Measurements from ENCODE around the gene PRAF2. TPM values are rescaled to one million over a fixed set of nuclear protein-coding genes. Genes with fewer than 3 reads are reported as not detected.

The PRAF2 gene
- polyA plus RNA-seq, 4 donors = 1.3 to 12.8 (median 5.6) TPM

GRCh38 chrX:49110417-49110816, 36.6 kb upstream of the PRAF2 start:
- Histone ChIP-seq H3K9me3 (ENCODE audit: control insufficient read depth in 2 of 2, insufficient read depth in 1 of 2, low read depth in 1 of 2, low read length in 1 of 2) (no peaks in the 10 kb centered on the region), H3K27ac (ENCODE audit: low read depth in 1 of 3, low read length in 2 of 3) (no peak overlapping the region), H3K4me3 (ENCODE audit: low read depth in 1 of 3, low read length in 3 of 3) (no peak overlapping the region), H3K4me1 (ENCODE audit: control insufficient read depth in 3 of 3, insufficient read depth in 2 of 3, low read depth in 1 of 3, low read length in 2 of 3) (no peaks in the 10 kb centered on the region), H3K36me3 (ENCODE audit: control insufficient read depth in 3 of 3, insufficient read depth in 2 of 3, low read depth in 1 of 3, low read length in 3 of 3) (peaks cover 0 to 37% (median 8%) of the 10 kb centered on the region in 3 donors), H3K27me3 (ENCODE audit: control insufficient read depth in 3 of 3, insufficient read depth in 3 of 3, low read length in 3 of 3) (no peaks in the 10 kb centered on the region)
- FAIRE-seq (no peak), DNase-seq (no peak)
- WGBS, 3 donors = 77 to 90% (median 86%) methylated on average over 3 of the region's 3 CpGs

- H3K9me3 ChIP-seq (ENCODE audit: control insufficient read depth in 2 of 2, insufficient read depth in 1 of 2, low read depth in 1 of 2, low read length in 1 of 2) = no peaks in the 10 kb centered on the region
- DNase-seq = no peak
- H3K36me3 ChIP-seq (ENCODE audit: control insufficient read depth in 3 of 3, insufficient read depth in 2 of 3, low read depth in 1 of 3, low read length in 3 of 3) = peaks cover 0 to 33% (median 6%) of the 10 kb centered on the region in 3 donors
- no peak for FAIRE-seq
- 77 to 100% (median 81%) methylated on average over 1 to 2 of the region's 2 CpGs for WGBS, 3 donors
- no peak overlapping the region for H3K27ac ChIP-seq (ENCODE audit: low read depth in 1 of 3, low read length in 2 of 3)
- no peaks in the 10 kb centered on the region for H3K27me3 ChIP-seq (ENCODE audit: control insufficient read depth in 3 of 3, insufficient read depth in 3 of 3, low read length in 3 of 3)
- no peak overlapping the region for H3K4me3 ChIP-seq (ENCODE audit: low read depth in 1 of 3, low read length in 3 of 3)
- no peaks in the 10 kb centered on the region for H3K4me1 ChIP-seq (ENCODE audit: control insufficient read depth in 3 of 3, insufficient read depth in 2 of 3, low read depth in 1 of 3, low read length in 2 of 3)
These were observed 34.8 kb upstream of the PRAF2 start for GRCh38 chrX:49108641-49109040.

GRCh38 chrX:49106930-49107329, 33.1 kb upstream of the PRAF2 start:
- WGBS, 3 donors = 41 to 50% (median 44%) methylated on average over 7 of the region's 7 CpGs
- no peaks in the 10 kb centered on the region for H3K27me3 ChIP-seq (ENCODE audit: control insufficient read depth in 3 of 3, insufficient read depth in 3 of 3, low read length in 3 of 3)

GRCh38 chrX:49106296-49106695, 32.5 kb upstream of the PRAF2 start:
- Histone ChIP-seq H3K36me3 (ENCODE audit: control insufficient read depth in 3 of 3, insufficient read depth in 2 of 3, low read depth in 1 of 3, low read length in 3 of 3) (peaks cover 0 to 21% (median 6%) of the 10 kb centered on the region in 3 donors), H3K27ac (ENCODE audit: low read depth in 1 of 3, low read length in 2 of 3) (no peak overlapping the region), H3K9me3 (ENCODE audit: control insufficient read depth in 2 of 2, insufficient read depth in 1 of 2, low read depth in 1 of 2, low read length in 1 of 2) (no peaks in the 10 kb centered on the region), H3K4me3 (ENCODE audit: low read depth in 1 of 3, low read length in 3 of 3) (no peak overlapping the region), H3K4me1 (ENCODE audit: control insufficient read depth in 3 of 3, insufficient read depth in 2 of 3, low read depth in 1 of 3, low read length in 2 of 3) (no peaks in the 10 kb centered on the region), H3K27me3 (ENCODE audit: control insufficient read depth in 3 of 3, insufficient read depth in 3 of 3, low read length in 3 of 3) (no peaks in the 10 kb centered on the region)
- DNase-seq = no peak
- 92 to 100% (median 95%) methylated on average over 4 of the region's 4 CpGs for WGBS, 3 donors
- FAIRE-seq = no peak

More at GRCh38 chrX:49106930-49107329, 33.1 kb upstream of the PRAF2 start:
- H3K9me3 ChIP-seq (ENCODE audit: control insufficient read depth in 2 of 2, insufficient read depth in 1 of 2, low read depth in 1 of 2, low read length in 1 of 2) = no peaks in the 10 kb centered on the region
- no peak for FAIRE-seq
- H3K4me3 ChIP-seq (ENCODE audit: low read depth in 1 of 3, low read length in 3 of 3) = no peak overlapping the region
- H3K27ac ChIP-seq (ENCODE audit: low read depth in 1 of 3, low read length in 2 of 3) = no peak overlapping the region
- H3K4me1 ChIP-seq (ENCODE audit: control insufficient read depth in 3 of 3, insufficient read depth in 2 of 3, low read depth in 1 of 3, low read length in 2 of 3) = no peaks in the 10 kb centered on the region
- peaks cover 0 to 24% (median 6%) of the 10 kb centered on the region in 3 donors for H3K36me3 ChIP-seq (ENCODE audit: control insufficient read depth in 3 of 3, insufficient read depth in 2 of 3, low read depth in 1 of 3, low read length in 3 of 3)
- DNase-seq = peak; percentile 39 to 42

- H3K4me1 ChIP-seq (ENCODE audit: control insufficient read depth in 3 of 3, insufficient read depth in 2 of 3, low read depth in 1 of 3, low read length in 2 of 3) = no peaks in the 10 kb centered on the region
- WGBS, 3 donors = 55 to 73% (median 61%) methylated on average over 3 of the region's 3 CpGs
- H3K27ac ChIP-seq (ENCODE audit: low read depth in 1 of 3, low read length in 2 of 3) = no peak overlapping the region
- H3K4me3 ChIP-seq (ENCODE audit: low read depth in 1 of 3, low read length in 3 of 3) = no peak overlapping the region
- H3K27me3 ChIP-seq (ENCODE audit: control insufficient read depth in 3 of 3, insufficient read depth in 3 of 3, low read length in 3 of 3) = no peaks in the 10 kb centered on the region
- DNase-seq = no peak
- H3K36me3 ChIP-seq (ENCODE audit: control insufficient read depth in 3 of 3, insufficient read depth in 2 of 3, low read depth in 1 of 3, low read length in 3 of 3) = peaks cover 0 to 13% (median 0%) of the 10 kb centered on the region in 3 donors
- H3K9me3 ChIP-seq (ENCODE audit: control insufficient read depth in 2 of 2, insufficient read depth in 1 of 2, low read depth in 1 of 2, low read length in 1 of 2) = no peaks in the 10 kb centered on the region
- FAIRE-seq = no peak
These were observed 29.8 kb upstream of the PRAF2 start for GRCh38 chrX:49103637-49104036.

- Histone ChIP-seq H3K27me3 (ENCODE audit: control insufficient read depth in 3 of 3, insufficient read depth in 3 of 3, low read length in 3 of 3) (no peaks in the 10 kb centered on the region), H3K27ac (ENCODE audit: low read depth in 1 of 3, low read length in 2 of 3) (no peak overlapping the region), H3K36me3 (ENCODE audit: control insufficient read depth in 3 of 3, insufficient read depth in 2 of 3, low read depth in 1 of 3, low read length in 3 of 3) (peaks cover 0 to 13% (median 0%) of the 10 kb centered on the region in 3 donors), H3K9me3 (ENCODE audit: control insufficient read depth in 2 of 2, insufficient read depth in 1 of 2, low read depth in 1 of 2, low read length in 1 of 2) (no peaks in the 10 kb centered on the region), H3K4me1 (ENCODE audit: control insufficient read depth in 3 of 3, insufficient read depth in 2 of 3, low read depth in 1 of 3, low read length in 2 of 3) (no peaks in the 10 kb centered on the region), H3K4me3 (ENCODE audit: low read depth in 1 of 3, low read length in 3 of 3) (no peak overlapping the region)
- WGBS, 3 donors = 74 to 79% (median 76%) methylated on average over 8 to 9 of the region's 9 CpGs
- DNase-seq (no peak), FAIRE-seq (no peak)
These were observed 28.4 kb upstream of the PRAF2 start for GRCh38 chrX:49102190-49102589.

- 8 to 38% (median 19%) methylated on average over 8 to 9 of the region's 9 CpGs for WGBS, 3 donors
- Histone ChIP-seq H3K27ac (ENCODE audit: low read depth in 1 of 3, low read length in 2 of 3) (peak overlapping the region in 2 of 3 donors; percentile 28 to 65), H3K4me1 (ENCODE audit: control insufficient read depth in 3 of 3, insufficient read depth in 2 of 3, low read depth in 1 of 3, low read length in 2 of 3) (no peaks in the 10 kb centered on the region)
These were observed 27.8 kb upstream of the PRAF2 start for GRCh38 chrX:49101629-49101984.

GRCh38 chrX:49100704-49101628, 27.2 kb upstream of the PRAF2 start:
- Histone ChIP-seq H3K27me3 (ENCODE audit: control insufficient read depth in 3 of 3, insufficient read depth in 3 of 3, low read length in 3 of 3) (no peaks in the 10 kb centered on the region), H3K9me3 (ENCODE audit: control insufficient read depth in 2 of 2, insufficient read depth in 1 of 2, low read depth in 1 of 2, low read length in 1 of 2) (no peaks in the 10 kb centered on the region), H3K4me3 (ENCODE audit: low read depth in 1 of 3, low read length in 3 of 3) (peak overlapping the region; percentile 41 to 66 (median 52)), H3K27ac (ENCODE audit: low read depth in 1 of 3, low read length in 2 of 3) (peak overlapping the region; percentile 59 to 95 (median 67)), H3K4me1 (ENCODE audit: control insufficient read depth in 3 of 3, insufficient read depth in 2 of 3, low read depth in 1 of 3, low read length in 2 of 3) (no peaks in the 10 kb centered on the region), H3K36me3 (ENCODE audit: control insufficient read depth in 3 of 3, insufficient read depth in 2 of 3, low read depth in 1 of 3, low read length in 3 of 3) (peaks cover 0 to 6% (median 0%) of the 10 kb centered on the region in 3 donors)
- FAIRE-seq = no peak
- DNase-seq = peak; percentile 93
- WGBS, 3 donors = 0 to 37% (median 14%) methylated on average over 53 to 74 of the region's 74 CpGs

More at GRCh38 chrX:49101629-49101984, 27.8 kb upstream of the PRAF2 start:
- no peak for DNase-seq
- Histone ChIP-seq H3K27me3 (ENCODE audit: control insufficient read depth in 3 of 3, insufficient read depth in 3 of 3, low read length in 3 of 3) (no peaks in the 10 kb centered on the region), H3K4me3 (ENCODE audit: low read depth in 1 of 3, low read length in 3 of 3) (peak overlapping the region; percentile 41 to 66 (median 46)), H3K9me3 (ENCODE audit: control insufficient read depth in 2 of 2, insufficient read depth in 1 of 2, low read depth in 1 of 2, low read length in 1 of 2) (no peaks in the 10 kb centered on the region), H3K36me3 (ENCODE audit: control insufficient read depth in 3 of 3, insufficient read depth in 2 of 3, low read depth in 1 of 3, low read length in 3 of 3) (peaks cover 0 to 11% (median 0%) of the 10 kb centered on the region in 3 donors)
- FAIRE-seq = no peak
